Measurements from ENCODE around the gene MYOZ3.

- TF ChIP-seq JUND (IDR thresholded peaks at IDR 0.05) (no peak), CTCF (IDR thresholded peaks at IDR 0.05; ENCODE audit: low read depth, low read length, missing input control) (no peak), MAX (IDR thresholded peaks at IDR 0.05) (no peak), NR2F2 (IDR thresholded peaks at IDR 0.05) (no peak), GABPA (IDR thresholded peaks at IDR 0.05 in 1 of 2, conservative IDR thresholded peaks at IDR 0.05 in 1 of 2) (no peak), YY1 (IDR thresholded peaks at IDR 0.05) (no peak), EGR1 (IDR thresholded peaks at IDR 0.05; ENCODE audit: low read depth in 2 of 2) (no peak), REST (IDR thresholded peaks at IDR 0.05) (no peak), FOXA1 (IDR thresholded peaks at IDR 0.05) (no peak), ATF3 (IDR thresholded peaks at IDR 0.05) (no peak), RAD21 (IDR thresholded peaks at IDR 0.05) (no peak)
Measured at GRCh38 chr5:150660108-150660831, 781 bp upstream of the MYOZ3 start.

Measured in liver (tissue), 3 donors.